A673 (cell line): ENCODE data around the gene THYN1. TPM values are rescaled to one million over a fixed set of nuclear protein-coding genes. Genes with fewer than 3 reads are reported as not detected.

Experiments
- BruUV-seq: library from RNA; stranded (reverse); fragments of 400-500 nt; replicated peaks from 2 replicates; lab custom pipeline; 2021; lab: Mats Ljungman, UMichigan
- CTCF ChIA-PET: fragments of 300-600 bp; sonication (Branson Sonifier 250); formaldehyde crosslinking; loops from one replicate; lab custom pipeline; 2022; ENCODE audit warnings: antibody characterized with exemption; lab: Charles Lee
- POLR2A ChIA-PET: fragments of 300-600 bp; sonication (Branson Sonifier 250); formaldehyde crosslinking; loops from one replicate; lab custom pipeline; 2022; ENCODE audit warnings: antibody characterized with exemption; ENCODE audit not compliant: low non-redundant PET; lab: Charles Lee
- DNase-seq: peaks from one replicate; pipeline ENCODE4 v3.0.0-alpha.2; 2015; ENCODE audit warnings: low spot score
- H3K27ac ChIP-seq: fragments of 200-600 bp; sonication (generic); 2 replicates; pipeline ENCODE4 v1.5.1; 2016; ENCODE audit warnings: mixed run types, low read depth, mild to moderate bottlenecking, mixed read lengths, antibody characterized with exemption, low read length; ENCODE audit not compliant: poor library complexity, severe bottlenecking
- H3K27me3 ChIP-seq: fragments of 200-600 bp; sonication (generic); replicated peaks from 2 replicates; pipeline ENCODE4 v1.6.1; 2017; ENCODE audit warnings: mixed run types, low read depth, mild to moderate bottlenecking, mixed read lengths, antibody characterized with exemption, low read length; ENCODE audit not compliant: insufficient read depth, poor library complexity
- H3K36me3 ChIP-seq: fragments of 200-600 bp; sonication (generic); 2 replicates; pipeline ENCODE4 v1.6.1; 2016; ENCODE audit warnings: mixed run types, mild to moderate bottlenecking, mixed read lengths, antibody characterized with exemption, low read length; ENCODE audit not compliant: insufficient read depth, poor library complexity, severe bottlenecking
- H3K4me1 ChIP-seq: fragments of 200-600 bp; sonication (generic); 2 replicates; pipeline ENCODE4 v1.6.1; 2017; ENCODE audit warnings: mixed run types, mild to moderate bottlenecking, mixed read lengths, antibody characterized with exemption, low read length; ENCODE audit not compliant: insufficient read depth, poor library complexity, severe bottlenecking
- H3K4me3 ChIP-seq: fragments of 200-600 bp; sonication (generic); 2 replicates; pipeline ENCODE4 v1.5.1; 2016; ENCODE audit warnings: low read depth, mixed run types, mild to moderate bottlenecking, mixed read lengths, low read length; ENCODE audit not compliant: poor library complexity, severe bottlenecking
- H3K9me3 ChIP-seq: fragments of 200-600 bp; sonication (generic); 2 replicates; pipeline ENCODE4 v1.6.1; 2016; ENCODE audit warnings: mixed run types, low read depth, mild to moderate bottlenecking, mixed read lengths, antibody characterized with exemption, low read length; ENCODE audit not compliant: poor library complexity, severe bottlenecking
- CTCF ChIP-seq: fragments of 300-800, 200-600 bp; sonication (generic); conservative IDR thresholded peaks from 2 replicates; pipeline ENCODE4 v1.5.1; 2017; ENCODE audit warnings: low read depth, mild to moderate bottlenecking, antibody characterized with exemption, low read length, moderate library complexity, mixed read lengths
- EZH2 ChIP-seq: fragments of 200-600 bp; sonication (generic); IDR thresholded peaks from 2 replicates; pipeline ENCODE4 v1.6.1; 2017; ENCODE audit warnings: borderline replicate concordance, low read depth, mild to moderate bottlenecking, mixed read lengths, antibody characterized with exemption, low read length; ENCODE audit not compliant: poor library complexity, severe bottlenecking
- intact Hi-C: fragments of 100-400 bp; cut with micrococcal nuclease; formaldehyde crosslinking; loops from one replicate; pipeline ENCODE4 v1.10.0; 2022; ENCODE audit not compliant: unreplicated experiment
- total RNA-seq: library from RNA; stranded (reverse); gene quantifications from 2 replicates; pipeline ENCODE4 v1.2.3, GENCODE V29; 2021

The THYN1 gene
- total RNA-seq, 1 experiment from 2014 or later, result 57.2 TPM

GRCh38 chr11:134252346-134253187 is 585 bp downstream of the THYN1 start:
- peak overlapping the region; percentile 27 for H3K27ac ChIP-seq
- H3K9me3 ChIP-seq, result no peaks in the 10 kb centered on the region
- TSS peak; percentile 58 for BruUV-seq
- CTCF ChIA-PET, result no interaction called here
- intact Hi-C loops, result loop anchor here (2.0 kb wide), 1 partner anchor 28 kb away; the partner anchor contains the start of gene VPS26B
- TF ChIP-seq EZH2, result no peak
- TF ChIP-seq CTCF, result no peak
- POLR2A ChIA-PET, result no interaction called here
- peak overlapping the region; percentile 55 for H3K4me3 ChIP-seq
- H3K27me3 ChIP-seq, result no peaks in the 10 kb centered on the region
- H3K4me1 ChIP-seq, result peaks cover 10% of the 10 kb centered on the region
- DNase-seq, result no peak
- H3K36me3 ChIP-seq, result peaks cover 34% of the 10 kb centered on the region

- Histone ChIP-seq H3K27me3 (no peaks in the 10 kb centered on the region), H3K9me3 (no peaks in the 10 kb centered on the region), H3K4me1 (peaks cover 10% of the 10 kb centered on the region), H3K36me3 (peaks cover 39% of the 10 kb centered on the region), H3K27ac (no peak overlapping the region), H3K4me3 (no peak overlapping the region)
- intact Hi-C loops, result no loop called here
- POLR2A ChIA-PET, result no interaction called here
- no TSS peak for BruUV-seq
- no peak for TF ChIP-seq EZH2
- no peak for DNase-seq
- CTCF ChIA-PET, result no interaction called here
Observed at GRCh38 chr11:134250675-134251074, 2.5 kb downstream of the THYN1 start.

- Histone ChIP-seq H3K27me3 (no peaks in the 10 kb centered on the region), H3K4me1 (peaks cover 10% of the 10 kb centered on the region), H3K9me3 (no peaks in the 10 kb centered on the region), H3K4me3 (no peak overlapping the region), H3K36me3 (peaks cover 39% of the 10 kb centered on the region), H3K27ac (no peak overlapping the region)
- BruUV-seq, result no TSS peak
- no peak for DNase-seq
- no peak for TF ChIP-seq EZH2
- TF ChIP-seq CTCF, result no peak
- POLR2A ChIA-PET, result no interaction called here
- CTCF ChIA-PET, result no interaction called here
- intact Hi-C loops, result no loop called here
Observed at GRCh38 chr11:134250246-134250645, 2.9 kb downstream of the THYN1 start.
